Activated naive CD4-positive, alpha-beta T cell treated with anti-CD3 and anti-CD28 coated beads, Interleukin-2, amount 10 ng/mL, durations not matched to agents 7 days and 5 days (primary cell): ENCODE measurements around the gene ISL2.

Experiments used
- CTCF ChIA-PET: fragments of 350-600 bp; sonication (Branson Sonifier 250); formaldehyde crosslinking; loops from one replicate; lab custom pipeline; 2021; ENCODE audit warnings: antibody characterized with exemption; lab: Charles Lee
- DNase-seq: peaks from one replicate; pipeline ENCODE4 v3.0.0-alpha.2; 2020
- H3K27ac Mint-ChIP-seq: one replicate; pipeline ENCODE4 v1.8.0; 2021; ENCODE audit warnings: mild to moderate bottlenecking, moderate library complexity, mixed read lengths
- H3K27me3 Mint-ChIP-seq: one replicate; pipeline ENCODE4 v1.8.0; 2021; ENCODE audit warnings: mild to moderate bottlenecking, mixed read lengths
- H3K36me3 Mint-ChIP-seq: one replicate; pipeline ENCODE4 v1.8.0; 2021; ENCODE audit warnings: mixed read lengths
- H3K4me1 Mint-ChIP-seq: one replicate; pipeline ENCODE4 v1.8.0; 2021; ENCODE audit warnings: mixed read lengths
- H3K4me3 Mint-ChIP-seq: one replicate; pipeline ENCODE4 v1.8.0; 2021; ENCODE audit warnings: mild to moderate bottlenecking, moderate library complexity, mixed read lengths
- H3K9me3 Mint-ChIP-seq: one replicate; pipeline ENCODE4 v1.8.0; 2021; ENCODE audit warnings: mixed read lengths

The ISL2 gene

DNA sequence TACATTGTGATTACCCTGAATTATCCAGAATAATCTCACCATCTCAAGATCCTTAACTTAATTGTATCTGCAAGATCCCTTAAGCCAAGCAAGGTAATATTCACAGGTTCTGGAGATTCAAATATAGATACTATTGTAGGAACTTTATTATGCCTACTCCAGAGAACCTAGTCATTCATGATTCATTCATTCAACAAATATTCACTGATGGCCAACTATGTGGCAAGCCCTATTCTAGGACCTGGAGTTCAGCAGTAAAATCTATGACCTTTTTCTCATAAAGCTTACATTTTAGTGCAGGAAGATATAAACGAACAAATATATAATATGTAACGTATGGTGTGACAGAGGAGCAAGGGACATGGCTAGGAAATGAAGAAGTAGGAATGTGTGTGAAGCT lies 49.6 kb downstream of the ISL2 start:
- H3K4me3 Mint-ChIP-seq: no peak overlapping the region
- no peaks in the 10 kb centered on the region for H3K9me3 Mint-ChIP-seq
- CTCF ChIA-PET: no interaction called here
- H3K27me3 Mint-ChIP-seq: no peaks in the 10 kb centered on the region
- H3K4me1 Mint-ChIP-seq: no peaks in the 10 kb centered on the region
- no peaks in the 10 kb centered on the region for H3K36me3 Mint-ChIP-seq
- no peak for DNase-seq
- H3K27ac Mint-ChIP-seq: no peak overlapping the region

DNA sequence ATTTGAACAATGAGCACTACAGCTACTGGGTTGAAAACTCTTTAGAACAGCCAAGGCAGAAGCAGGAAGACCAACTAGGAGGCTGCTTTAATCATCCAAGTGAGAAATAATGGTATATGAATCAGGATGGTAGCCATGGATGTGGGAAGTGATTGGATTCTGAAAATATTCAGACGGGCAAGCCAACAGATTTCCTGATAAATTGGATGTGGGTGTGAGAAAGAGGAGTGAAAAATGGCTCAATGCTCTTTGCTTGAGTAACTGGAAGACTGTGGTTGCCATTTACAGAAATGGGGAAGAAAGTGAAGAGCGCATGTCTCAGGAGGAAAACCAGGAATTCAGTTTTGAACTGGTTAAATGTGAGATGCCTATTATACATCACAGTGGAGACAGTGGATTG lies 50.4 kb downstream of the ISL2 start:
- Mint-ChIP-seq H3K9me3 (no peaks in the 10 kb centered on the region), H3K4me3 (no peak overlapping the region), H3K36me3 (no peaks in the 10 kb centered on the region), H3K4me1 (no peaks in the 10 kb centered on the region), H3K27ac (no peak overlapping the region), H3K27me3 (no peaks in the 10 kb centered on the region)
- DNase-seq: no peak
- CTCF ChIA-PET: no interaction called here

DNA sequence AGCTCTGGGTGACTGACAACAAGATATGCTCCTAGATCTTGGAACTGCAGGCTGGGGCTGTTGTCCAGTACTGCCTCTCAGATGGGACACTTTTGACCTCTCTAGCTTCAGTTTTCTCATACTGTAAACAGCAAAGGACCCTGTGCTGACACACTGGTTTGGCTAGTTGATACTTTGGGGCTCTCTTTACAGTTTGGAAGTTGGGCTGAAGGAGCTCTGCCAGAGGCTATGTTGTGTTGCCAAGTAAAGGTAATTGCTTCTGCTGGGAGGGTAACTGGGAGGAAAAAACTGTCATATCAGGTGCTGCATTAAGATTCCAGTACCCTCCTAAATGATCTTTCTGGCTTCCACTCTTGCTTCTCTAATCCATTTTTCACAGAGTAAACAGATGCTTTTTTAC lies 54.0 kb downstream of the ISL2 start:
- H3K27me3 Mint-ChIP-seq: no peaks in the 10 kb centered on the region
- DNase-seq: no peak
- H3K27ac Mint-ChIP-seq: no peak overlapping the region
- H3K4me3 Mint-ChIP-seq: no peak overlapping the region
- no peaks in the 10 kb centered on the region for H3K9me3 Mint-ChIP-seq
- no peaks in the 10 kb centered on the region for H3K4me1 Mint-ChIP-seq
- CTCF ChIA-PET: no interaction called here
- H3K36me3 Mint-ChIP-seq: no peaks in the 10 kb centered on the region

DNA sequence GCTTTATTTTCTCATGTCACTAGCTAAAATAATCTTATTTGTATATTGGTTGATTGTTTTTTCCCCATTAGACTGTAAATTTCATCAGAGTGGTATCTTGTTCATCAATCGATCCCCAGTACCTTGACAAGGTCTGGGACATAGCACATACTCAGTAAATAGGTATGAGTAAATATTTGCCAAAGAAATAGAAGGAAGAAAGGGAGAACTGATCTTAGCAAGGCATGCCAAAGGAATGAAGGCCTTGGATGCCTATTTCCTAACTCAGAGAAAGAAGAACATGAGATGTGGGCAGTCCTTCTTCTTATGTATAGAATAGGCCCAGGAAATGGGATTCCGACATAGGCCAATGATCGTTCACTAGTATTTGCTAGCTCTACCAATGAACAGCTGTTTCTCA lies 54.7 kb downstream of the ISL2 start:
- H3K36me3 Mint-ChIP-seq: no peaks in the 10 kb centered on the region
- no peaks in the 10 kb centered on the region for H3K27me3 Mint-ChIP-seq
- CTCF ChIA-PET: no interaction called here

DNA sequence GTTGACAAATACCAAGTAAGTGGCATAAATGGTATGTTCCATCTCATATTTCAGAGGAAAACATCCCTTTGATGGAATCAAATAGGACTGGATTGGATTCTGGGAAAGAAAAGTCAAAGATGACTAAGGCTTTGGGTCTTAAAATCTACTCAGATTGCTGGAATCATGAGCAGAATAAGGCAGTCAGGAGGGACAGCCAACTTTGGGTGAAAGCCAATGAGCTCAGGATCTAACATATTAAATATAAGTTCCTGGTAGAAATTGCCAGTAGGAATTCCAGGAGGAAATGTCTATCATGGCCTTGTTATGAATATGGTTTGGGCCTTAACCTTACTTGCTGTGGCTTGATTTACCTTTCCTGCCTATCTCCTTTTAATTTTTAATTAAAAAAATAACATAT lies 55.3 kb downstream of the ISL2 start:
- no peaks in the 10 kb centered on the region for H3K36me3 Mint-ChIP-seq
- H3K27ac Mint-ChIP-seq: no peak overlapping the region
- DNase-seq: no peak
- no peak overlapping the region for H3K4me3 Mint-ChIP-seq
- H3K27me3 Mint-ChIP-seq: no peaks in the 10 kb centered on the region
- no peaks in the 10 kb centered on the region for H3K9me3 Mint-ChIP-seq
- CTCF ChIA-PET: no interaction called here
- H3K4me1 Mint-ChIP-seq: no peaks in the 10 kb centered on the region

More for the DNA sequence above, 54.7 kb downstream of the ISL2 start:
- Mint-ChIP-seq H3K4me1 (no peaks in the 10 kb centered on the region), H3K4me3 (no peak overlapping the region), H3K9me3 (no peaks in the 10 kb centered on the region), H3K27ac (no peak overlapping the region)
- DNase-seq: no peak
